H1 (cell line): Measurements from ENCODE around the gene SEPTIN2. TPM values are rescaled to one million over a fixed set of nuclear protein-coding genes. Genes with fewer than 3 reads are reported as not detected.

ENCODE experiments used
- CTCF ChIA-PET: fragments of 300-600 bp; sonication (Branson Sonifier 250); formaldehyde crosslinking; loops from one replicate; lab custom pipeline; 2021; ENCODE audit not compliant: partially characterized antibody; lab: Charles Lee
- POLR2A ChIA-PET: fragments of 300-600 bp; sonication (Branson Sonifier 250); formaldehyde crosslinking; loops from one replicate; lab custom pipeline; 2021; ENCODE audit warnings: inconsistent platforms; ENCODE audit not compliant: partially characterized antibody; lab: Charles Lee
- DNase-seq, 2 experiments: peaks; one replicate each; pipeline versions ENCODE4 v3.0.0 to v3.0.0-alpha.2; 2010 to 2022; ENCODE audit warnings: low spot score in 2 of 2, low read depth in 1 of 2, mixed read lengths in 1 of 2
- FAIRE-seq: peaks from 2 replicates; lab custom pipeline; 2011; peaks lifted over from hg19 to GRCh38; lab: Jason Lieb, UNC
- H2AFZ ChIP-seq: 2 replicates; pipeline ENCODE4 v1.8.1; 2012; ENCODE audit warnings: low read length, inconsistent platforms
- H2AK5ac ChIP-seq: 2 replicates; pipeline ENCODE4 v1.6.1; 2013; ENCODE audit warnings: low read depth, low read length
- H2BK120ac ChIP-seq: replicated peaks from 2 replicates; pipeline ENCODE3; 2013; ENCODE audit warnings: low read depth, low read length, inconsistent platforms
- H2BK12ac ChIP-seq: 2 replicates; pipeline ENCODE4 v1.6.1; 2013; ENCODE audit warnings: low read depth, low read length
- H2BK15ac ChIP-seq: 2 replicates; pipeline ENCODE4 v1.6.1; 2013; ENCODE audit warnings: low read length
- H2BK20ac ChIP-seq: 2 replicates; pipeline ENCODE4 v1.6.1; 2013; ENCODE audit warnings: low read length
- H2BK5ac ChIP-seq: 2 replicates; pipeline ENCODE4 v1.6.1; 2013; ENCODE audit warnings: low read depth, low read length
- H3K14ac ChIP-seq: 2 replicates; pipeline ENCODE4 v1.6.1; 2013; ENCODE audit warnings: inconsistent platforms; ENCODE audit not compliant: insufficient read length
- H3K18ac ChIP-seq: 2 replicates; pipeline ENCODE4 v1.6.1; 2013; ENCODE audit warnings: low read length; ENCODE audit errors: extremely low read depth
- H3K23ac ChIP-seq: 2 replicates; pipeline ENCODE4 v1.6.1; 2013; ENCODE audit warnings: inconsistent platforms; ENCODE audit not compliant: insufficient read length
- H3K23me2 ChIP-seq: 2 replicates; pipeline ENCODE4 v1.6.1; 2013; ENCODE audit warnings: low read depth, low read length
- H3K27ac ChIP-seq: 2 replicates; pipeline ENCODE4 v1.6.1; 2011; ENCODE audit warnings: low read depth, low read length, inconsistent platforms
- H3K27me3 ChIP-seq, 4 experiments: replicated peaks in 1 of 4; 1 replicate in 1 of 4; 2 replicates in 3 of 4; pipeline versions ENCODE4 v1.6.1 to v1.8.1; 2011 to 2013; ENCODE audit warnings: low read length in 3 of 4, mild to moderate bottlenecking in 3 of 4, inconsistent platforms in 2 of 4, mixed read lengths in 2 of 4, moderate library complexity in 1 of 4; ENCODE audit not compliant: control insufficient read depth in 3 of 4, insufficient read depth in 3 of 4; ENCODE audit errors: extremely low read depth in 1 of 4
- H3K36me3 ChIP-seq, 4 experiments: 2 replicates each; pipeline versions ENCODE4 v1.6.1 to v1.8.1; 2011 to 2013; ENCODE audit warnings: mild to moderate bottlenecking in 4 of 4, low read length in 3 of 4, moderate library complexity in 2 of 4, control low read depth in 1 of 4, inconsistent platforms in 1 of 4; ENCODE audit not compliant: insufficient read depth in 4 of 4, control insufficient read depth in 2 of 4
- H3K4ac ChIP-seq: replicated peaks from 2 replicates; pipeline ENCODE3; 2013; ENCODE audit warnings: low read length, low read depth, mixed read lengths, inconsistent platforms; ENCODE audit not compliant: insufficient read length
- H3K4me1 ChIP-seq, 4 experiments: replicated peaks in 1 of 4; 1 replicate in 1 of 4; 2 replicates in 3 of 4; pipeline versions ENCODE4 v1.6.1 to v1.8.1; 2011 to 2013; ENCODE audit warnings: low read length in 3 of 4, inconsistent platforms in 2 of 4, mixed read lengths in 1 of 4; ENCODE audit not compliant: insufficient read depth in 4 of 4, control insufficient read depth in 3 of 4
- H3K4me2 ChIP-seq, 2 experiments: 2 replicates each; pipeline versions ENCODE4 v1.6.1 to v1.8.1; 2011 to 2013; ENCODE audit warnings: low read depth in 2 of 2, low read length in 2 of 2, control low read depth in 1 of 2, inconsistent platforms in 1 of 2, mild to moderate bottlenecking in 1 of 2; ENCODE audit not compliant: insufficient read depth in 1 of 2
- H3K4me3 ChIP-seq, 4 experiments: fragments of 200-600, 300-600 bp in 1 of 4; sonication (generic), shearing (Covaris generic), sonication (Bioruptor Twin) in 1 of 4; 2 replicates each; pipeline versions ENCODE4 v1.5.1 to v1.8.1; 2011 to 2016; ENCODE audit warnings: low read length in 4 of 4, low read depth in 3 of 4, control low read depth in 2 of 4, inconsistent platforms in 2 of 4, mild to moderate bottlenecking in 2 of 4, mixed read lengths in 1 of 4, moderate library complexity in 1 of 4; ENCODE audit not compliant: insufficient read depth in 2 of 4; ENCODE audit errors: extremely low read depth in 1 of 4
- H3K56ac ChIP-seq: replicated peaks from 2 replicates; pipeline ENCODE3; 2013; ENCODE audit warnings: low read depth, mild to moderate bottlenecking, mixed read lengths, low read length, inconsistent platforms; ENCODE audit not compliant: insufficient read length
- H3K79me1 ChIP-seq: 2 replicates; pipeline ENCODE4 v1.6.1; 2013; ENCODE audit warnings: low read depth, low read length, control low read depth
- H3K79me2 ChIP-seq, 2 experiments: 2 replicates each; pipeline versions ENCODE4 v1.6.1 to v1.8.1; 2012 to 2013; ENCODE audit warnings: low read length in 2 of 2, mild to moderate bottlenecking in 2 of 2, inconsistent platforms in 1 of 2; ENCODE audit not compliant: insufficient read depth in 2 of 2, control insufficient read depth in 1 of 2
- H3K9ac ChIP-seq, 4 experiments: replicated peaks in 1 of 4; 1 replicate in 1 of 4; 2 replicates in 3 of 4; pipeline versions ENCODE4 v1.6.1 to v1.8.1; 2011 to 2013; ENCODE audit warnings: low read depth in 3 of 4, low read length in 3 of 4, control low read depth in 2 of 4, mild to moderate bottlenecking in 2 of 4, moderate library complexity in 2 of 4, inconsistent platforms in 1 of 4; ENCODE audit errors: extremely low read depth in 1 of 4
- H3K9me3 ChIP-seq, 2 experiments: 2 replicates each; pipeline versions ENCODE4 v1.6.1 to v1.8.1; 2012 to 2013; ENCODE audit warnings: mild to moderate bottlenecking in 2 of 2, moderate library complexity in 2 of 2, control low read depth in 1 of 2, inconsistent platforms in 1 of 2, low read depth in 1 of 2, low read length in 1 of 2, mixed read lengths in 1 of 2; ENCODE audit not compliant: insufficient read depth in 2 of 2
- H4K20me1 ChIP-seq, 2 experiments: replicated peaks in 1 of 2; 2 replicates each; pipeline versions ENCODE3 to v1.8.1; 2011 to 2013; ENCODE audit warnings: inconsistent platforms in 2 of 2, low read length in 2 of 2, mild to moderate bottlenecking in 1 of 2; ENCODE audit not compliant: insufficient read depth in 2 of 2, control insufficient read depth in 1 of 2
- H4K5ac ChIP-seq: 2 replicates; pipeline ENCODE4 v1.6.1; 2013; ENCODE audit warnings: low read length, low read depth, mixed read lengths, inconsistent platforms; ENCODE audit not compliant: insufficient read length
- H4K8ac ChIP-seq: 2 replicates; pipeline ENCODE4 v1.8.0; 2013; ENCODE audit warnings: mild to moderate bottlenecking, moderate library complexity, low read length, inconsistent platforms; ENCODE audit not compliant: insufficient read depth; ENCODE audit errors: extremely low read depth
- H4K91ac ChIP-seq: replicated peaks from 2 replicates; pipeline ENCODE3; 2013; ENCODE audit warnings: low read length, mixed read lengths, inconsistent platforms; ENCODE audit not compliant: insufficient read length
- BRCA1 ChIP-seq: IDR thresholded peaks from 2 replicates; pipeline ENCODE4 v1.6.1; 2012; ENCODE audit warnings: low read depth, low read length, improper control_type of control experiment
- CBX5 ChIP-seq: fragments of 300-800, 300-1000 bp; sonication (generic); IDR thresholded peaks from 2 replicates; pipeline ENCODE4 v1.7.1; 2016; ENCODE audit warnings: antibody characterized with exemption, low read length, low read depth
- CBX8 ChIP-seq: fragments of 300-800, 300-1000 bp; sonication (generic); IDR thresholded peaks from 2 replicates; pipeline ENCODE4 v1.7.1; 2016; ENCODE audit warnings: low read depth, low read length, borderline replicate concordance
- CEBPB ChIP-seq: IDR thresholded peaks from 2 replicates; pipeline ENCODE4 v1.6.1; 2012; ENCODE audit warnings: low read depth, low read length
- CHD1 ChIP-seq: IDR thresholded peaks from 2 replicates; pipeline ENCODE4 v1.6.1; 2012; ENCODE audit warnings: low read depth, low read length, improper control_type of control experiment
- CTBP2 ChIP-seq: IDR thresholded peaks from 2 replicates; pipeline ENCODE4 v1.7.0; 2011; ENCODE audit warnings: borderline replicate concordance, mild to moderate bottlenecking, moderate library complexity, mixed read lengths, low read length; ENCODE audit not compliant: insufficient read depth, insufficient read length
- EP300 ChIP-seq, 2 experiments: IDR thresholded peaks; 1 replicate in 1 of 2; 2 replicates in 1 of 2; pipeline ENCODE4 v1.6.1; 2011 to 2012; ENCODE audit warnings: low read depth in 2 of 2, low read length in 2 of 2, mild to moderate bottlenecking in 2 of 2, borderline replicate concordance in 1 of 2, inconsistent platforms in 1 of 2, moderate library complexity in 1 of 2
- KDM5A ChIP-seq: fragments of 200-600 bp; IDR thresholded peaks from 2 replicates; pipeline ENCODE4 v1.7.1; 2012; ENCODE audit warnings: mild to moderate bottlenecking, low read length, inconsistent platforms, mixed read lengths
- RXRA ChIP-seq: IDR thresholded peaks from 2 replicates; pipeline ENCODE4 v1.6.1; 2011; ENCODE audit warnings: low read depth, mild to moderate bottlenecking, low read length, moderate library complexity; ENCODE audit not compliant: insufficient read depth
- SP4 ChIP-seq: IDR thresholded peaks from 2 replicates; pipeline ENCODE4 v1.6.1; 2012; ENCODE audit warnings: low read length, inconsistent platforms
- WGBS, 2 experiments: shearing (Covaris generic) in 1 of 2; methylation state at CpG; one replicate each; pipeline versions ENCODE4 v1.1.6 to v1.1.7; 2013 to 2015; ENCODE audit warnings: low lambda C conversion rate in 2 of 2, mixed read lengths in 2 of 2, inconsistent platforms in 1 of 2, low coverage in 1 of 2, missing lambda C conversion rate in 1 of 2; ENCODE audit not compliant: insufficient replicate concordance in 2 of 2, insufficient coverage in 1 of 2, insufficient read length in 1 of 2; ENCODE audit errors: extremely low coverage in 1 of 2, missing lambda C conversion rate in 1 of 2; 5-methylcytosine and 5-hydroxymethylcytosine counted together
- polyA plus RNA-seq, 7 experiments: library from polyadenylated mRNA; depleted of rRNA in 3 of 7; stranded (reverse) in 5 of 7; unstranded in 2 of 7; fragments of >200 nt in 5 of 7; fragments of 200-250 nt in 2 of 7; gene quantifications; 1 replicate in 5 of 7; 2 replicates in 1 of 7; 4 replicates in 1 of 7; pipeline versions ENCODE4 v1.2.1 to v1.2.3, GENCODE V29; 2011 to 2013; ENCODE audit warnings: missing spikeins in 2 of 7, mixed read lengths in 2 of 7
- total RNA-seq: library from RNA; stranded (reverse); fragmentation: NEBNext Ultra II Directional; extraction: Animal tissue kit (Norgen Biotek cat#: 25700); gene quantifications from 2 replicates; pipeline ENCODE4 v1.2.1, GENCODE V29; 2021
- TF ChIP-seq, protein P1 (sequence below), 3 experiments: IDR thresholded peaks; 1 replicate in 2 of 3; 2 replicates in 1 of 3; pipeline versions ENCODE4 v1.5.1 to v1.6.1; 2011; ENCODE audit warnings: low read length in 3 of 3, mild to moderate bottlenecking in 3 of 3, inconsistent platforms in 2 of 3, low read depth in 1 of 3, moderate library complexity in 1 of 3; ENCODE audit not compliant: insufficient read depth in 1 of 3; ENCODE audit errors: control extremely low read depth in 1 of 3

The SEPTIN2 gene
- total and polyA plus RNA-seq, 2 of the 8 experiments (the other 6 are each of a cell fraction or from before 2014, with no cell fraction given): 392 to 650 TPM

DNA sequence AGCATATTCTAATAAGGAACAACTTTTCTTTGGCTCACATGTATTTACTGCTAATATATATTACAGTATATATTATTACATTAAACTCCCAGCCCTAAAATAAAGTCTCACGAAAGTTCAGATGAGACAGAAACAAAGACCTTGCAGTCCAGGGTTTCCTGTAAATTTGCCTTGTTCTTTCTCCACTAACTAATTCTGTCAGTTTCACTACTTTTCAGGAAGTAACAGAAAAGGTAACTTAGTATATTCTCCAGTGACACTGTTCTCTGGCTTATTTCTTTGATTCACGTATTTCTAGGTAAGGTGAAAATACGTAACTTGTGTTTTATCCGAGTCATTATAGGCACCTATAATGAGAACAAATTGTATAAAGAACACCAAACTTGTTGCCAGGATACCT lies 35.4 kb upstream of the SEPTIN2 start:
- no peak overlapping the region for H2BK5ac ChIP-seq
- no peaks in the 10 kb centered on the region for H3K27me3 ChIP-seq
- no peak overlapping the region for H3K56ac ChIP-seq
- no peak overlapping the region for H3K14ac ChIP-seq
- ChIA-PET CTCF (interaction anchor here (2.8 to 2.9 kb wide), 2 partner anchors 10 to 13 kb away, joined by 6 to 9 read pairs; no protein-coding TSS in a partner anchor), POLR2A (interaction anchor here (1.1 to 2.7 kb wide), 2 partner anchors 12 to 42 kb away, joined by 6 to 9 read pairs; no protein-coding TSS in a partner anchor)
- no peak overlapping the region for H4K5ac ChIP-seq
- H2AFZ ChIP-seq: no peak overlapping the region
- no peaks in the 10 kb centered on the region for H3K9me3 ChIP-seq
- H3K4ac ChIP-seq: no peak overlapping the region
- no peak overlapping the region for H3K18ac ChIP-seq
- DNase-seq (no peak), FAIRE-seq (no peak)
- no peak overlapping the region for H3K9ac ChIP-seq
- H3K23ac ChIP-seq: no peak overlapping the region
- H3K27ac ChIP-seq: no peak overlapping the region
- no peak overlapping the region for H4K8ac ChIP-seq
- H3K36me3 ChIP-seq: no peaks in the 10 kb centered on the region; a peak in 1 of 8 replicates
- peaks cover 0 to 5% of the 10 kb centered on the region in 2 experiments for H4K20me1 ChIP-seq
- peaks cover 0 to 7% (median 5%) of the 10 kb centered on the region in 4 experiments; a peak in 4 of 7 replicates for H3K4me1 ChIP-seq
- no peaks in the 10 kb centered on the region for H3K23me2 ChIP-seq
- 90% methylated on average over 4 of the region's 4 CpGs; no CpG with 5 or more reads in 1 of the 2 experiments for WGBS, 2 experiments
- no peak overlapping the region for H3K4me3 ChIP-seq
- H2BK15ac ChIP-seq: no peak overlapping the region
- no peak overlapping the region for H2BK12ac ChIP-seq
- H3K79me1 ChIP-seq: peaks cover 5% of the 10 kb centered on the region
- H4K91ac ChIP-seq: no peak overlapping the region
- H3K4me2 ChIP-seq: no peak overlapping the region
- H3K79me2 ChIP-seq: peaks cover 7 to 82% of the 10 kb centered on the region in 2 experiments; a peak in 3 of 4 replicates
- no peak overlapping the region for H2BK120ac ChIP-seq
- no peak overlapping the region for H2AK5ac ChIP-seq
- H2BK20ac ChIP-seq: no peak overlapping the region
- TF ChIP-seq CHD1 (no peak), BRCA1 (no peak), CBX8 (no peak), CEBPB (no peak), CBX5 (no peak), RXRA (no peak), EP300 (IDR thresholded peaks at IDR 0.05; ENCODE audit: borderline replicate concordance in 1 of 2, low read depth in 2 of 2, low read length in 2 of 2) (no peak), KDM5A (no peak), CTBP2 (no peak), SP4 (no peak)
- TF ChIP-seq, protein P1, sequence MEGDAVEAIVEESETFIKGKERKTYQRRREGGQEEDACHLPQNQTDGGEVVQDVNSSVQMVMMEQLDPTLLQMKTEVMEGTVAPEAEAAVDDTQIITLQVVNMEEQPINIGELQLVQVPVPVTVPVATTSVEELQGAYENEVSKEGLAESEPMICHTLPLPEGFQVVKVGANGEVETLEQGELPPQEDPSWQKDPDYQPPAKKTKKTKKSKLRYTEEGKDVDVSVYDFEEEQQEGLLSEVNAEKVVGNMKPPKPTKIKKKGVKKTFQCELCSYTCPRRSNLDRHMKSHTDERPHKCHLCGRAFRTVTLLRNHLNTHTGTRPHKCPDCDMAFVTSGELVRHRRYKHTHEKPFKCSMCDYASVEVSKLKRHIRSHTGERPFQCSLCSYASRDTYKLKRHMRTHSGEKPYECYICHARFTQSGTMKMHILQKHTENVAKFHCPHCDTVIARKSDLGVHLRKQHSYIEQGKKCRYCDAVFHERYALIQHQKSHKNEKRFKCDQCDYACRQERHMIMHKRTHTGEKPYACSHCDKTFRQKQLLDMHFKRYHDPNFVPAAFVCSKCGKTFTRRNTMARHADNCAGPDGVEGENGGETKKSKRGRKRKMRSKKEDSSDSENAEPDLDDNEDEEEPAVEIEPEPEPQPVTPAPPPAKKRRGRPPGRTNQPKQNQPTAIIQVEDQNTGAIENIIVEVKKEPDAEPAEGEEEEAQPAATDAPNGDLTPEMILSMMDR (IDR thresholded peaks at IDR 0.05; ENCODE audit: control extremely low read depth in 1 of 3, insufficient read depth in 1 of 3, low read depth in 1 of 3, low read length in 3 of 3): no peak
